ENCODE measurements around the gene PTPRM.

PTPRM gene

DNA sequence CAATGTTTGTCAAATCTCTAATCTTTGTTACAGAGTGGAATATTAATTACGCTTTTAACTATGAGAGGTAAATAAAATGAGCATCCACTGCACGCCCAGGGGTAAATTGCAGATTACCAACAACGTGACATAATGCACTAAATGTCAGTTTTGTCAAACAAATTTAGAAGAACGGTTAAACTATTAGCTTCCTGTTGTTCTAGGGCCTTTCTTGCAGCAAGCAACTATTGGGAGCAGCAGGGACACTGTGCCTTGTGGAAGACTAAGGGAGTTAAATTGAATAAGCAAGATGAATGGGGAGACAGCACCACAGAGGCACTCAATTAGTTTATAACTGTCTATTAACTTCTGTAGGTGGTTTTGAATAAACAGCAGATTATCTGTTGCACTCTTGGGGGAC is 651.1 kb downstream of the PTPRM start:
- Histone ChIP-seq H3K4me3 (ENCODE audit: low read length) (no peak overlapping the region), H4K20me1 (ENCODE audit: insufficient read depth, low read length) (no peaks in the 10 kb centered on the region), H2AFZ (ENCODE audit: low read length) (no peak overlapping the region), H3K4me2 (ENCODE audit: low read depth, low read length) (no peak overlapping the region), H3F3A (ENCODE audit: insufficient read depth, low read length) (no peaks in the 10 kb centered on the region), H3K79me2 (ENCODE audit: low read length) (no peaks in the 10 kb centered on the region), H3K9me3 (replicated peaks; ENCODE audit: insufficient read depth, low read length) (no peaks in the 10 kb centered on the region), H3K9ac (ENCODE audit: low read length) (no peak overlapping the region), H3K36me3 (replicated peaks; ENCODE audit: insufficient read depth, low read length) (no peaks in the 10 kb centered on the region), H3K27me3 (replicated peaks; ENCODE audit: insufficient read depth, low read length) (no peaks in the 10 kb centered on the region), H3K27ac (ENCODE audit: low read length) (no peak overlapping the region), H3K9me2 (replicated peaks; ENCODE audit: insufficient read depth, low read length) (no peaks in the 10 kb centered on the region), H3K4me1 (ENCODE audit: low read length) (no peaks in the 10 kb centered on the region)
- no peak for DNase-seq
- TF ChIP-seq CTCF (IDR thresholded peaks at IDR 0.05; ENCODE audit: low read length) (no peak), EZH2 (optimal IDR thresholded peaks at IDR 0.05; ENCODE audit: low read depth, low read length) (no peak), EZH2phosphoT487 (IDR thresholded peaks at IDR 0.05; ENCODE audit: low read length) (no peak)

DNA sequence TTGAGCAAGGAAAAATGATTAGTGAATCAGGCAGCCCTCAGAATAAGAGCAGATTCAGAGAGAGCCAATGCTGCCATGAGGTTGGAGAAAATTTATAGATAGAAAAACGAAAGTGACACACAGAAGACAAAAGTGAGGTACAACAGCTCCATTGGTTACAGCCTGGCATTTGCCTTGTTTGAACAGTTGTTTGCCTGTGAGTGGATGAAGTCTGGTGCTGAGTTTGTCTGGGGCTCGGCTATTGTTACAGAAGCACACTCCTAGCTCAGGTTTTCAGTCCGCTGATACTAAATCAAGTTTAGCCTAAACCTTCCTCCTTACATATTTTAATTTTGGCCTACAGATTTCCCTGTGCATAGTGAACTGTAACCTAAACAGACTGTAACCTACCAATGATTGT is 654.3 kb downstream of the PTPRM start:
- H3F3A ChIP-seq (ENCODE audit: insufficient read depth, low read length): no peaks in the 10 kb centered on the region
- H2AFZ ChIP-seq (ENCODE audit: low read length): no peak overlapping the region
- no peaks in the 10 kb centered on the region for H3K9me3 ChIP-seq (replicated peaks; ENCODE audit: insufficient read depth, low read length)
- H3K4me3 ChIP-seq (ENCODE audit: low read length): no peak overlapping the region
- H3K27me3 ChIP-seq (replicated peaks; ENCODE audit: insufficient read depth, low read length): no peaks in the 10 kb centered on the region
- no peak for DNase-seq
- TF ChIP-seq EZH2 (optimal IDR thresholded peaks at IDR 0.05; ENCODE audit: low read depth, low read length): no peak
- TF ChIP-seq EZH2phosphoT487 (IDR thresholded peaks at IDR 0.05; ENCODE audit: low read length): no peak
- no peak for TF ChIP-seq CTCF (IDR thresholded peaks at IDR 0.05; ENCODE audit: low read length)
- no peak overlapping the region for H3K9ac ChIP-seq (ENCODE audit: low read length)
- H3K4me2 ChIP-seq (ENCODE audit: low read depth, low read length): no peak overlapping the region
- H3K27ac ChIP-seq (ENCODE audit: low read length): no peak overlapping the region
- no peaks in the 10 kb centered on the region for H3K4me1 ChIP-seq (ENCODE audit: low read length)
- H3K9me2 ChIP-seq (replicated peaks; ENCODE audit: insufficient read depth, low read length): no peaks in the 10 kb centered on the region
- H3K36me3 ChIP-seq (replicated peaks; ENCODE audit: insufficient read depth, low read length): no peaks in the 10 kb centered on the region
- no peaks in the 10 kb centered on the region for H3K79me2 ChIP-seq (ENCODE audit: low read length)
- no peaks in the 10 kb centered on the region for H4K20me1 ChIP-seq (ENCODE audit: insufficient read depth, low read length)

DNA sequence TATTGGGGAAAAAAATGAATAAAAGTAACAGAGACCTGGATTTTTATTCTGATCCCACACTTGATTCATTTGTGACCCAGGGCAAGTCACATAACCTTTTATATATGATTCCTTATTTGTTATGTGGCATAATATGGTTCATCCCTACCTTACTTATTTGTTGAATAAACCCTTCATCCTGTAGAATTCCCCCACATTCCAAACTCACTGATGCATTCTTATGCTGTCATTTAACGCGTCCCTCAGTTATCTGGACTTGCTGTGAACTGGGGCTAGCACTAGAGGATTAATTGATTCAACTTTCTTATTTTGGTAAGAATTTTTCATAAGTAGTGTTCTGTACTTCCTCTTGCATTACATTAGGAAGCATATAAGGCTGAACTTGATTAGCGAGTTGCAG is 657.5 kb downstream of the PTPRM start:
- no peaks in the 10 kb centered on the region for H3K4me1 ChIP-seq (ENCODE audit: low read length)
- H2AFZ ChIP-seq (ENCODE audit: low read length): no peak overlapping the region
- no peaks in the 10 kb centered on the region for H3F3A ChIP-seq (ENCODE audit: insufficient read depth, low read length)
- H3K9me2 ChIP-seq (replicated peaks; ENCODE audit: insufficient read depth, low read length): no peaks in the 10 kb centered on the region
- no peaks in the 10 kb centered on the region for H3K9me3 ChIP-seq (replicated peaks; ENCODE audit: insufficient read depth, low read length)
- TF ChIP-seq EZH2 (optimal IDR thresholded peaks at IDR 0.05; ENCODE audit: low read depth, low read length) (no peak), EZH2phosphoT487 (IDR thresholded peaks at IDR 0.05; ENCODE audit: low read length) (no peak), CTCF (IDR thresholded peaks at IDR 0.05; ENCODE audit: low read length) (no peak)
- no peak overlapping the region for H3K27ac ChIP-seq (ENCODE audit: low read length)
- no peaks in the 10 kb centered on the region for H3K36me3 ChIP-seq (replicated peaks; ENCODE audit: insufficient read depth, low read length)
- H3K27me3 ChIP-seq (replicated peaks; ENCODE audit: insufficient read depth, low read length): no peaks in the 10 kb centered on the region
- no peak overlapping the region for H3K4me2 ChIP-seq (ENCODE audit: low read depth, low read length)
- no peak overlapping the region for H3K9ac ChIP-seq (ENCODE audit: low read length)
- DNase-seq: no peak
- H3K4me3 ChIP-seq (ENCODE audit: low read length): no peak overlapping the region
- H4K20me1 ChIP-seq (ENCODE audit: insufficient read depth, low read length): no peaks in the 10 kb centered on the region
- no peaks in the 10 kb centered on the region for H3K79me2 ChIP-seq (ENCODE audit: low read length)
